Measurements from ENCODE around the gene NUDT4B.
"Not testable (repeated sequence)": the region's sequence is repeated elsewhere in the genome, so short reads cannot be mapped to it uniquely, and the experiment has no call there.

NUDT4B gene

GRCh38 chr1:148743200-148743599 lies 5.4 kb upstream of the NUDT4B start:
- DNase-seq = not testable (repeated sequence)

GRCh38 chr1:148743726-148744720 lies 4.6 kb upstream of the NUDT4B start:
- DNase-seq = not testable (repeated sequence)

GRCh38 chr1:148749335-148749681 lies 734 bp downstream of the NUDT4B start:
- not testable (repeated sequence) for DNase-seq

- not testable (repeated sequence) for DNase-seq
Observed at GRCh38 chr1:148756231-148756630, 7.7 kb downstream of the NUDT4B start.

GRCh38 chr1:148757446-148757845 lies 8.9 kb downstream of the NUDT4B start:
- not testable (repeated sequence) for DNase-seq

- not testable (repeated sequence) for DNase-seq
Observed at GRCh38 chr1:148758412-148758811, 9.8 kb downstream of the NUDT4B start.

- not testable (repeated sequence) for DNase-seq
Observed at GRCh38 chr1:148758925-148759324, 10.4 kb downstream of the NUDT4B start.

- not testable (repeated sequence) for DNase-seq
Observed at GRCh38 chr1:148759749-148760148, 11.2 kb downstream of the NUDT4B start.

GRCh38 chr1:148760206-148760605 lies 11.6 kb downstream of the NUDT4B start:
- DNase-seq = not testable (repeated sequence)

- not testable (repeated sequence) for DNase-seq
Observed at GRCh38 chr1:148761360-148761759, 12.8 kb downstream of the NUDT4B start.

GRCh38 chr1:148765238-148766019 lies 16.9 kb downstream of the NUDT4B start:
- DNase-seq = not testable (repeated sequence)

- not testable (repeated sequence) for DNase-seq
Observed at GRCh38 chr1:148768541-148768940, 20.0 kb downstream of the NUDT4B start.

GRCh38 chr1:148769495-148769894 lies 20.9 kb downstream of the NUDT4B start:
- not testable (repeated sequence) for DNase-seq

GRCh38 chr1:148773690-148774089 lies 25.1 kb downstream of the NUDT4B start:
- DNase-seq = not testable (repeated sequence)

GRCh38 chr1:148774102-148774501 lies 25.5 kb downstream of the NUDT4B start:
- DNase-seq = not testable (repeated sequence)

GRCh38 chr1:148775263-148775662 lies 26.7 kb downstream of the NUDT4B start:
- not testable (repeated sequence) for DNase-seq

GRCh38 chr1:148777649-148778048 lies 29.1 kb downstream of the NUDT4B start:
- DNase-seq = not testable (repeated sequence)

GRCh38 chr1:148780404-148780803 lies 31.8 kb downstream of the NUDT4B start:
- not testable (repeated sequence) for DNase-seq

GRCh38 chr1:148791543-148792099 lies 43.0 kb downstream of the NUDT4B start:
- DNase-seq = not testable (repeated sequence)

- DNase-seq = not testable (repeated sequence)
Observed at GRCh38 chr1:148793762-148794332, 45.3 kb downstream of the NUDT4B start.
